ENCODE results near the gene A1CF. TPM values are rescaled to one million over a fixed set of nuclear protein-coding genes. Genes with fewer than 3 reads are reported as not detected.

The A1CF gene
- total RNA-seq, 2 experiments from 2014 or later, result not detected

- Histone ChIP-seq H3K9me3 (ENCODE audit: control insufficient read depth in 1 of 2, insufficient read depth in 1 of 2, low read length in 2 of 2) (no peaks in the 10 kb centered on the region), H3K27me3 (ENCODE audit: control insufficient read depth in 1 of 2, insufficient read depth in 2 of 2, low read length in 2 of 2) (peaks cover 0 to 5% of the 10 kb centered on the region in 2 experiments), H3K4me1 (ENCODE audit: insufficient read depth, low read length) (no peaks in the 10 kb centered on the region), H3K27ac (ENCODE audit: low read depth in 1 of 2, low read length in 2 of 2) (no peak overlapping the region), H3K4me3 (ENCODE audit: low read length) (no peak overlapping the region), H3K36me3 (ENCODE audit: insufficient read depth, low read length) (no peaks in the 10 kb centered on the region)
- ATAC-seq (ENCODE audit: poor library complexity) (no peak), DNase-seq (no peak)
- CTCF ChIA-PET, result no interaction called here
- TF ChIP-seq, protein P1, sequence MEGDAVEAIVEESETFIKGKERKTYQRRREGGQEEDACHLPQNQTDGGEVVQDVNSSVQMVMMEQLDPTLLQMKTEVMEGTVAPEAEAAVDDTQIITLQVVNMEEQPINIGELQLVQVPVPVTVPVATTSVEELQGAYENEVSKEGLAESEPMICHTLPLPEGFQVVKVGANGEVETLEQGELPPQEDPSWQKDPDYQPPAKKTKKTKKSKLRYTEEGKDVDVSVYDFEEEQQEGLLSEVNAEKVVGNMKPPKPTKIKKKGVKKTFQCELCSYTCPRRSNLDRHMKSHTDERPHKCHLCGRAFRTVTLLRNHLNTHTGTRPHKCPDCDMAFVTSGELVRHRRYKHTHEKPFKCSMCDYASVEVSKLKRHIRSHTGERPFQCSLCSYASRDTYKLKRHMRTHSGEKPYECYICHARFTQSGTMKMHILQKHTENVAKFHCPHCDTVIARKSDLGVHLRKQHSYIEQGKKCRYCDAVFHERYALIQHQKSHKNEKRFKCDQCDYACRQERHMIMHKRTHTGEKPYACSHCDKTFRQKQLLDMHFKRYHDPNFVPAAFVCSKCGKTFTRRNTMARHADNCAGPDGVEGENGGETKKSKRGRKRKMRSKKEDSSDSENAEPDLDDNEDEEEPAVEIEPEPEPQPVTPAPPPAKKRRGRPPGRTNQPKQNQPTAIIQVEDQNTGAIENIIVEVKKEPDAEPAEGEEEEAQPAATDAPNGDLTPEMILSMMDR (IDR thresholded peaks at IDR 0.05), result no peak
- Mint-ChIP-seq H3K36me3 (ENCODE audit: low read depth) (no peaks in the 10 kb centered on the region), H3K27ac (no peak overlapping the region), H3K4me3 (no peak overlapping the region), H3K9me3 (no peaks in the 10 kb centered on the region), H3K27me3 (peaks cover 28% of the 10 kb centered on the region), H3K4me1 (ENCODE audit: low read depth) (no peaks in the 10 kb centered on the region)
- intact Hi-C loops (cut with DNase I, micrococcal nuclease), result no loop called here
- POLR2A ChIA-PET, result no interaction called here
Measured at GRCh38 chr10:50846753-50847152, 38.7 kb downstream of the A1CF start.

DNA sequence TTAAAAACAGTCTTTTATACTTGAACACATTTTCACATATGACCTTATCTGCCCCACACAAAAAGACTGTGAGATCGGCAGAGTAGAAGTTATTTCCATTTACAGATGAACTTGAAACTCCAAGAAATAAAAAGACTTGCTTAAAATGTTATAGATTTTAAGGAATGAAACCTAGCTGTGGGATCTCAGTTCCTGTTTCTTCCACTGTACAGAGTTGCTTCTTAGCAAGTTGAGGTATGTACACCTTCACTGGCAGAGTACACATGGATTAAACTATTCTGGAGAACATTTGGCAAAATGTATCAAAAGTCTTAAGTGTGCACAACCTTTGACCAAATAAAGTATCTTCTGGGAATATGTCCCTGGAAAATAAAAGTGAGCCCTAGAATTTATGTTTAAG, 48.3 kb downstream of the A1CF start:
- H3K9me3 Mint-ChIP-seq, result no peaks in the 10 kb centered on the region

GRCh38 chr10:50832171-50832751, 53.2 kb downstream of the A1CF start:
- no peaks in the 10 kb centered on the region for H3K36me3 ChIP-seq (ENCODE audit: insufficient read depth, low read length)
- H3K4me1 Mint-ChIP-seq (ENCODE audit: low read depth), result no peaks in the 10 kb centered on the region
- H3K9me3 Mint-ChIP-seq, result no peaks in the 10 kb centered on the region
- H3K27ac Mint-ChIP-seq, result no peak overlapping the region
- peaks cover 47% of the 10 kb centered on the region for H3K27me3 Mint-ChIP-seq
- no peak overlapping the region for H3K4me3 ChIP-seq (ENCODE audit: low read length)
- no peak for ATAC-seq (ENCODE audit: poor library complexity)
- H3K9me3 ChIP-seq (ENCODE audit: control insufficient read depth in 1 of 2, insufficient read depth in 1 of 2, low read length in 2 of 2), result no peaks in the 10 kb centered on the region
- no peak overlapping the region for H3K27ac ChIP-seq (ENCODE audit: low read depth in 1 of 2, low read length in 2 of 2)
- no peak for DNase-seq
- peaks cover 0 to 3% of the 10 kb centered on the region in 2 experiments for H3K27me3 ChIP-seq (ENCODE audit: control insufficient read depth in 1 of 2, insufficient read depth in 2 of 2, low read length in 2 of 2)
- CTCF ChIA-PET, result no interaction called here
- H3K4me3 Mint-ChIP-seq, result no peak overlapping the region
- H3K36me3 Mint-ChIP-seq (ENCODE audit: low read depth), result no peaks in the 10 kb centered on the region
- intact Hi-C loops (cut with DNase I, micrococcal nuclease), result no loop called here
- TF ChIP-seq, protein P1 (IDR thresholded peaks at IDR 0.05), result no peak
- POLR2A ChIA-PET, result no interaction called here
- H3K4me1 ChIP-seq (ENCODE audit: insufficient read depth, low read length), result no peaks in the 10 kb centered on the region

More for the DNA sequence above, 48.3 kb downstream of the A1CF start:
- peaks cover 0 to 3% of the 10 kb centered on the region in 2 experiments for H3K27me3 ChIP-seq (ENCODE audit: control insufficient read depth in 1 of 2, insufficient read depth in 2 of 2, low read length in 2 of 2)
- no peaks in the 10 kb centered on the region for H3K36me3 Mint-ChIP-seq (ENCODE audit: low read depth)
- H3K4me3 ChIP-seq (ENCODE audit: low read length), result no peak overlapping the region
- intact Hi-C loops (cut with DNase I, micrococcal nuclease), result no loop called here
- ATAC-seq (ENCODE audit: poor library complexity), result no peak
- H3K4me1 ChIP-seq (ENCODE audit: insufficient read depth, low read length), result no peaks in the 10 kb centered on the region
- H3K27ac Mint-ChIP-seq, result no peak overlapping the region
- ChIA-PET CTCF (no interaction called here), POLR2A (no interaction called here)
- no peaks in the 10 kb centered on the region for H3K9me3 ChIP-seq (ENCODE audit: control insufficient read depth in 1 of 2, insufficient read depth in 1 of 2, low read length in 2 of 2)
- TF ChIP-seq, protein P1 (IDR thresholded peaks at IDR 0.05), result no peak
- no peak overlapping the region for H3K27ac ChIP-seq (ENCODE audit: low read depth in 1 of 2, low read length in 2 of 2)
- H3K36me3 ChIP-seq (ENCODE audit: insufficient read depth, low read length), result no peaks in the 10 kb centered on the region
- H3K27me3 Mint-ChIP-seq, result peaks cover 29% of the 10 kb centered on the region
- H3K4me1 Mint-ChIP-seq (ENCODE audit: low read depth), result no peaks in the 10 kb centered on the region
- DNase-seq, result no peak
- H3K4me3 Mint-ChIP-seq, result no peak overlapping the region

Measured in CD4-positive, alpha-beta T cell (primary cell).